ENCODE results near the gene CYP2D6.
"Not testable (repeated sequence)": the region's sequence is repeated elsewhere in the genome, so short reads cannot be mapped to it uniquely, and the experiment has no call there.

Gene CYP2D6

GRCh38 chr22:42158456-42159132 lies 28.0 kb upstream of the CYP2D6 start:
- WGBS (ENCODE audit: insufficient coverage, insufficient read length), result no CpG with 5 or more reads among the region's 16 CpGs
- H3K27me3 ChIP-seq (ENCODE audit: control insufficient read depth, insufficient read depth, low read length), result no peaks in the 10 kb centered on the region
- H3K4me1 ChIP-seq (ENCODE audit: control insufficient read depth, insufficient read depth, low read length), result no peaks in the 10 kb centered on the region
- no peak overlapping the region for H3K4me3 ChIP-seq (ENCODE audit: low read length)
- H3K27ac ChIP-seq (ENCODE audit: low read length), result no peak overlapping the region
- DNase-seq (ENCODE audit: low read depth, low spot score), result no peak
- H3K9me3 ChIP-seq (ENCODE audit: control insufficient read depth, insufficient read depth, low read length), result no peaks in the 10 kb centered on the region
- peaks cover 6% of the 10 kb centered on the region for H3K36me3 ChIP-seq (ENCODE audit: control insufficient read depth, insufficient read depth, low read length)

GRCh38 chr22:42156598-42156997 lies 26.0 kb upstream of the CYP2D6 start:
- DNase-seq (ENCODE audit: low read depth, low spot score), result no peak
- H3K4me1 ChIP-seq (ENCODE audit: control insufficient read depth, insufficient read depth, low read length), result no peaks in the 10 kb centered on the region
- H3K27ac ChIP-seq (ENCODE audit: low read length), result no peak overlapping the region
- H3K27me3 ChIP-seq (ENCODE audit: control insufficient read depth, insufficient read depth, low read length), result no peaks in the 10 kb centered on the region
- H3K36me3 ChIP-seq (ENCODE audit: control insufficient read depth, insufficient read depth, low read length), result peaks cover 2% of the 10 kb centered on the region; the same call in 1 of the 2 replicates
- no peaks in the 10 kb centered on the region for H3K9me3 ChIP-seq (ENCODE audit: control insufficient read depth, insufficient read depth, low read length)
- WGBS (ENCODE audit: insufficient coverage, insufficient read length), result no CpG with 5 or more reads among the region's 5 CpGs
- no peak overlapping the region for H3K4me3 ChIP-seq (ENCODE audit: low read length)

GRCh38 chr22:42156121-42156520 lies 25.5 kb upstream of the CYP2D6 start:
- Histone ChIP-seq H3K9me3 (ENCODE audit: control insufficient read depth, insufficient read depth, low read length) (no peaks in the 10 kb centered on the region), H3K4me1 (ENCODE audit: control insufficient read depth, insufficient read depth, low read length) (no peaks in the 10 kb centered on the region), H3K4me3 (ENCODE audit: low read length) (no peak overlapping the region), H3K36me3 (ENCODE audit: control insufficient read depth, insufficient read depth, low read length) (peaks cover 2% of the 10 kb centered on the region; the same call in 1 of the 2 replicates), H3K27me3 (ENCODE audit: control insufficient read depth, insufficient read depth, low read length) (no peaks in the 10 kb centered on the region), H3K27ac (ENCODE audit: low read length) (no peak overlapping the region)
- no CpG with 5 or more reads among the region's 2 CpGs for WGBS (ENCODE audit: insufficient coverage, insufficient read length)
- DNase-seq (ENCODE audit: low read depth, low spot score), result no peak

- Histone ChIP-seq H3K27ac (ENCODE audit: low read length) (no peak overlapping the region), H3K9me3 (ENCODE audit: control insufficient read depth, insufficient read depth, low read length) (no peaks in the 10 kb centered on the region), H3K4me3 (ENCODE audit: low read length) (no peak overlapping the region), H3K4me1 (ENCODE audit: control insufficient read depth, insufficient read depth, low read length) (no peaks in the 10 kb centered on the region), H3K36me3 (ENCODE audit: control insufficient read depth, insufficient read depth, low read length) (peaks cover 9% of the 10 kb centered on the region), H3K27me3 (ENCODE audit: control insufficient read depth, insufficient read depth, low read length) (no peaks in the 10 kb centered on the region)
- no CpG with 5 or more reads among the region's 7 CpGs for WGBS (ENCODE audit: insufficient coverage, insufficient read length)
- no peak for DNase-seq (ENCODE audit: low read depth, low spot score)
Observed at GRCh38 chr22:42155053-42155543, 24.5 kb upstream of the CYP2D6 start.

- Histone ChIP-seq H3K27me3 (ENCODE audit: control insufficient read depth, insufficient read depth, low read length) (no peaks in the 10 kb centered on the region), H3K4me1 (ENCODE audit: control insufficient read depth, insufficient read depth, low read length) (no peaks in the 10 kb centered on the region), H3K9me3 (ENCODE audit: control insufficient read depth, insufficient read depth, low read length) (no peaks in the 10 kb centered on the region), H3K4me3 (ENCODE audit: low read length) (no peak overlapping the region), H3K36me3 (ENCODE audit: control insufficient read depth, insufficient read depth, low read length) (peaks cover 9% of the 10 kb centered on the region), H3K27ac (ENCODE audit: low read length) (no peak overlapping the region)
- no peak for DNase-seq (ENCODE audit: low read depth, low spot score)
- WGBS (ENCODE audit: insufficient coverage, insufficient read length), result no CpG with 5 or more reads among the region's 12 CpGs
Observed at GRCh38 chr22:42154293-42155052, 23.9 kb upstream of the CYP2D6 start.

GRCh38 chr22:42152661-42153270 lies 22.2 kb upstream of the CYP2D6 start:
- DNase-seq (ENCODE audit: low read depth, low spot score), result no peak
- WGBS (ENCODE audit: insufficient coverage, insufficient read length), result no CpG with 5 or more reads among the region's 42 CpGs

GRCh38 chr22:42151924-42152635 lies 21.5 kb upstream of the CYP2D6 start:
- Histone ChIP-seq H3K4me1 (ENCODE audit: control insufficient read depth, insufficient read depth, low read length) (no peaks in the 10 kb centered on the region), H3K27ac (ENCODE audit: low read length) (no peak overlapping the region), H3K4me3 (ENCODE audit: low read length) (no peak overlapping the region), H3K9me3 (ENCODE audit: control insufficient read depth, insufficient read depth, low read length) (no peaks in the 10 kb centered on the region), H3K36me3 (ENCODE audit: control insufficient read depth, insufficient read depth, low read length) (peaks cover 13% of the 10 kb centered on the region), H3K27me3 (ENCODE audit: control insufficient read depth, insufficient read depth, low read length) (no peaks in the 10 kb centered on the region)
- no CpG with 5 or more reads among the region's 43 CpGs for WGBS (ENCODE audit: insufficient coverage, insufficient read length)
- DNase-seq (ENCODE audit: low read depth, low spot score), result no peak

More at GRCh38 chr22:42152661-42153270, 22.2 kb upstream of the CYP2D6 start:
- Histone ChIP-seq H3K27ac (ENCODE audit: low read length) (no peak overlapping the region), H3K4me1 (ENCODE audit: control insufficient read depth, insufficient read depth, low read length) (no peaks in the 10 kb centered on the region), H3K36me3 (ENCODE audit: control insufficient read depth, insufficient read depth, low read length) (peaks cover 13% of the 10 kb centered on the region), H3K27me3 (ENCODE audit: control insufficient read depth, insufficient read depth, low read length) (no peaks in the 10 kb centered on the region), H3K4me3 (ENCODE audit: low read length) (no peak overlapping the region), H3K9me3 (ENCODE audit: control insufficient read depth, insufficient read depth, low read length) (no peaks in the 10 kb centered on the region)

- H3K27me3 ChIP-seq (ENCODE audit: control insufficient read depth, insufficient read depth, low read length), result no peaks in the 10 kb centered on the region
- no CpG with 5 or more reads among the region's 27 CpGs for WGBS (ENCODE audit: insufficient coverage, insufficient read length)
- H3K9me3 ChIP-seq (ENCODE audit: control insufficient read depth, insufficient read depth, low read length), result no peaks in the 10 kb centered on the region
- H3K4me3 ChIP-seq (ENCODE audit: low read length), result no peak overlapping the region
- no peak overlapping the region for H3K27ac ChIP-seq (ENCODE audit: low read length)
- H3K4me1 ChIP-seq (ENCODE audit: control insufficient read depth, insufficient read depth, low read length), result no peaks in the 10 kb centered on the region
- H3K36me3 ChIP-seq (ENCODE audit: control insufficient read depth, insufficient read depth, low read length), result peaks cover 13% of the 10 kb centered on the region
- no peak for DNase-seq (ENCODE audit: low read depth, low spot score)
Observed at GRCh38 chr22:42150727-42151590, 20.3 kb upstream of the CYP2D6 start.

- no CpG with 5 or more reads among the region's 16 CpGs for WGBS (ENCODE audit: insufficient coverage, insufficient read length)
Observed at GRCh38 chr22:42149798-42150197, 19.2 kb upstream of the CYP2D6 start.

More at GRCh38 chr22:42149798-42150197, 19.2 kb upstream of the CYP2D6 start:
- peaks cover 11% of the 10 kb centered on the region for H3K36me3 ChIP-seq (ENCODE audit: control insufficient read depth, insufficient read depth, low read length)
- DNase-seq (ENCODE audit: low read depth, low spot score); H3K27me3 ChIP-seq (ENCODE audit: control insufficient read depth, insufficient read depth, low read length); H3K27ac ChIP-seq (ENCODE audit: low read length); H3K9me3 ChIP-seq (ENCODE audit: control insufficient read depth, insufficient read depth, low read length); H3K4me1 ChIP-seq (ENCODE audit: control insufficient read depth, insufficient read depth, low read length); H3K4me3 ChIP-seq (ENCODE audit: low read length): not testable (repeated sequence)
